ENCODE data around the gene ZNF530. TPM values are rescaled to one million over a fixed set of nuclear protein-coding genes. Genes with fewer than 3 reads are reported as not detected.

ZNF530 gene
- polyA plus RNA-seq, 12 donors: 3.0 to 4.4 (median 3.6) TPM; not detected in 2

- no peak for DNase-seq
Measured at GRCh38 chr19:57611113-57611512, 11.4 kb downstream of the ZNF530 start.

DNA sequence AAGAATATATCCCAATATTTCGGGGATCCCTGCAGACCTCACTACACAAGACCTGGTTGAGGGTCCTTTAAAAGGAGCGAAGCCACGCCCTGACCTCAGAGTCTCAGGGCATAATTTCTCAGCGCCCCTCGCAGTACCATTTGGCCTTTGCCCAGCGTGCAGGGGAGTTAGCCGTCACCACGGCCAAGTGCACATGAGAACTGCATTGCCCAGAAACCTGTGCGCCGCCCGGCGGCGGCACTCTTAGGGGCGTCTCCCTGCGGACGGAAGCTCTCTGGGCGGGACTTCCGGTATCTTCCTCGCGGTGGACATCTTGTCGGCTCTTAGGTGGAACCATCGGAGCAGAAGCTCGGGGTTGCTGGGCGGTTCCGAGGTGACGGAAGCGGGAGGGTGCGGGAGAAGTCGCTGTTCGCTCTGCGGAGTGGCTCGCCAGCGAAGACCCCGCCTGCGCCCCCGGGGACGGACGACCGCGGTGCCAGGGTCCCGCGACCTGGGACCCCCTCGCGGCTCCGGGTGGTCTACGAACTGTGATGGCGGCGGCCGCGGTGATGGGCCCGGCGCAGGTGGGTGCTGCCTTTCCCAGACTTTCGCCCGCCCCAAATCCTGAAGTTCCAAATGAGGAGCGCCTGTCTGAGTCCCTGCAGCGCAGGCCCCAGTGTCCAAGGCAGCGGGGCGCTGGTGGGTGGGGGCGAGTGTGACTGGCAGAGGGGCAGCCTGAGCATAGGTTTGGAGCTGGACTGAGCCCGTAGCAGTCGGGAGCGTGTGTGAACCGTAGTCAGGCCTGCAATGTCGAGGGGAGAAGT is 14.5 kb downstream of the ZNF530 start, which contains the start of gene ZNF134:
Gene ZNF134, plus strand, starts transcription at position 302 of the 803 bp plus-strand sequence. CDS start 5,227 bp downstream, outside the sequence.
- DNase-seq: peak; percentile 94

- DNase-seq: no peak
Measured at GRCh38 chr19:57615346-57615745, 15.7 kb downstream of the ZNF530 start.

GRCh38 chr19:57620673-57621348 is 21.1 kb downstream of the ZNF530 start:
- no peak for DNase-seq

DNA sequence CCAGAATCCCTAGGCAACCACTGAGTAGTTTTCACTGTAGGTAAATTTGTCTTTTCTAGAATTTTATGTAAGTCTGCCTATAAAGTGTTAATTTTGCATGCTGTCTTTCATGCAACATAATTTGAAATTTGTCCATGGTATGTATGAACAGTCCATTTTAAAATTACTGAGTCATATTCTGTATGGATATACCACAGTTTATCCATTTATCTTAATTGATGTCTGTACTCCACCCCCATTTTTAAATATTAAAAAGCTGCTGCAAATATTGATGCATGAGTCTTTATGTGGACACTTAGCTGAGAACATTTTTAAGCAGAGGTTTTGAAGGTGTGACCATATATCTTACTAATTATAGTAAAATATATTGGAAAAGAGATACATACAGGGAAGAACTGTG is 23.4 kb downstream of the ZNF530 start:
- DNase-seq: no peak

DNA sequence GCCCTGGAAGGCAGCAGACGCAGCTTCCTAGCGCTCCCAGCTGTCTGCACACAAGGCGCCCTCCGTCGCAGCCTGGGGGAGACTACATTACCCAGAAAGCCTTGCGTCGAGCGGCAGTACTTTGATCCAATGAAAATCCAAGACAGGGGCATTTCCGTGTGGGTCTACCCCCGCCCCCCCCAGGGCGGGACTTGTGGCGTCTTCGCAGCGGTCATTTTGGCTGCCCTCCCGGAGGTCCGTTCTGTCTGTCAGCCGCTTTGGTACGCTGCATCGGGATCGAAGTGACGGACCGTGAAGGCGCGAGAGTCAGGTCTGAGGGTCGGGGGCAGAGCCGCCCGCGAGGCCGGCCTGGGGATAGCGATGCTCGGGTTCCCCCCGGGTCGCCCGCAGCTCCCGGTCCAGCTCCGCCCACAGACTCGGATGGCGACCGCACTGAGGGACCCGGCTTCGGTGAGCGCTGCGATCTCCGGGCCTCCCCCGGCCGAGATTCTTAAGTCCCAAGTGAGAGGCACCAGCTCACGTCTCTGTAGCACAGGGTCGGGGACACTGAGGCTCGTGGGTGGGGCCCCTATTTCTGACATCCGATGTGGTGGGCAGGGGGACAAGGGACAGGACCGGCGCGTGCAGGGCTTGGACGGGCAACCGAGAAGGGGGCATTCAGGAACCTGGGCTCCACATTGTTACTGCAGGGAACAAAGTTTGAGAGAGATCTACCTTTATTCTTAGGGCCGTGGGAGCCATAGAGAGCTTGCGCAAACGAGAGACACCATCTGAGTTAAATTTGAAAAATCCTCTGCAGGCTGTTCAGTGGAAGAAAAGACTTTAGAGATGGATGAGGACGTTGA is 33.5 kb downstream of the ZNF530 start, which contains the start of gene ZNF211:
Gene ZNF211, plus strand, starts transcription at position 182 of the 845 bp plus-strand sequence. Its CDS starts 179 bp downstream, at position 361.
- DNase-seq: peak; percentile 97

- no peak for DNase-seq
Measured at GRCh38 chr19:57633832-57634131, 34.1 kb downstream of the ZNF530 start.

DNA sequence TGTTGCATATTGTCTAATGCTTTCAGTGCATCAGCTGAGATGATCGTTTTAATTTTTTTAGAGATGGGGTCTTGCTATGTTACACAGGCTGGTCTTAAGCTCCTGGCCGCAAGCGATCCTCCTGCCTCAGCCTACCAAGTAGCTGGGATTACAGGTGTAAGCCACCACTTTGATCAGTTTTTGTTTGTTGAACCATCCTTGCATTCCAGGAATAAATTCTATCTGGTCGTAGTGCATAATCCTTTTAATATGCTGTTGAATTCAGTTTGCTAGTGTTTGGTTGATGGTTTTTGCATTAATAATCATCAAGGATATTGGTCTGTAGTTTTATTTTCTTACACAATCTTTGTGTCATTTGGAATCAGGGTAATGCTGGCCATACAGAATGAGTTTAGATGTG is 37.7 kb downstream of the ZNF530 start:
- no peak for DNase-seq

GRCh38 chr19:57641715-57642234 is 42.1 kb downstream of the ZNF530 start:
- DNase-seq: no peak

DNA sequence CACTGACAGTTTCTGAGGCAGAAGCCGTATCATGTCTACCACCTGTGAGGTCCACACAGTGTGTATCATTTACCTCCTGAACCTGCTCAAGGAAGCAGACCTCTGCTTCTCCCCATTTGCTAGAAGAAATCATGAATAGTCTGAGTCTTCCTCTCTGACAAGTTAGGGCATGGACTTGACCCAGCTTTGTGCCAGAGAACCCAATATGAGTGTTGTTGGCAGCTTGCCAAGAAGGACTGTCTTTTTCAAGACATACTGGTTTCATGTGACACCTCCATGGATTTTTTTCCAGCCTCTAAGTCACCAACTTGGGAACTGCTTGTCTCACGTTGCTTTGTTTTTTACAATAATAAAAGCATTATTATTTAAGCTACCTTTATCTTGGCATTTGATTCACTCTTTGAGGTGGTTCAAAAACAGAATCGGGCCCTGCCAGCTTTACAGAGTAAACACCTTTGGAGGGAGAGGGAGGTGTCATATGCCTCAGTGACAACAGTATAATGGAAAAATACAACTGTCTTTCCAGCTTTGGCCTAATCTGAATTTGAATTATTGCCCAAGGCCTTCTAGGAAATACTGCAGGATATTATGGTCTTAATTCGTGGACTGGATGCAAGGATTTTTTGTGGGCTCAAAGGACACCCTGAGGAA is 42.8 kb downstream of the ZNF530 start:
- no peak for DNase-seq

DNA sequence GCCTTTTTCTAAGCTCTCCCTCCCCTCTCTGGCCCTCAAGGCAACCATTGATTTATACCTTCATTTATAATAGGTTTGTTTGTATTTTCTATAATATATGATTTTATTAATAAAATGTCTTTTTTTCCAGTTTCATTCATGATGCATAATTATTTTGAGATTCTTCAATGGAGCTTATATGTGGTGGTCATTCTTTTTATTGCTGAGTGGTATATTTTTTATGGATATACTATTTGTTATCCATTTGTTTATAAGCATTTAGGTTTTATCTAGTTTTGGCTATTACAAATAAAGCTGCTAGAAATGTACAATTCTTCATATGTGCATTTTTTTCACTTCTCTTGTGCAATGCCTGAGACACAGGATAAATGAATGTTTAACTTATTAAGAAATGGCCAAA is 44.0 kb downstream of the ZNF530 start:
- DNase-seq: no peak

DNA sequence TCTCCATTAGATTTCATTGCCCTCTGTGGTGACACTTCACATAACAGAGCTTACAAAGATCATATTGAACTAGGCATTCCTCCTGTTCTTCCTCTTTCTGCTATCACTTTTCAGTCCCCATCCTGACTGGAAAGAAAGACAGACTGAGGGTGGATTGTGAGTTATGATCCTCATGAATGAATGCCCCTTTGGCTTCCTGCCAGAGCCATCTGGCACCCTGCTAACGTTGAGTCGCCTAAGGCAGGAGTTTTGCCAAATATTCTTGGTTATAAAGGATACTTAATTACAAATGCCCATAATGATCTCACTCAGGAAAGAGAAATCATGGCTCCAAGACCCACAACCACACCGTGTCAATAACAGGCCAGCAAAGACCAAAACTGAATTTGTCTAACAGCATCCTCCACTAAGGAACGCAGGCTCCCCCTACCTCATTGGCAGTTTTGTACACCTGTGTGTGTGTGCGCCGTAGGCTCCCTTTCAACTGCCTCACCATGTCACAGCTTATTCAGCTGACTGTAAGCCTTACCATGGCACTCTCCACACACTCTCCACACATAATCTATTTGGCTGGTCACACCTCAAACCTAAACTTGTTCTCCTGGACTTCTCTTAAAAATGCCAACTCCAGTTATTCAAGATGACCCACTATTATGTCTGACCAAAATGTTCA is 48.8 kb downstream of the ZNF530 start:
- no peak for DNase-seq

GRCh38 chr19:57651654-57651996 is 51.9 kb downstream of the ZNF530 start:
- no peak for DNase-seq

DNA sequence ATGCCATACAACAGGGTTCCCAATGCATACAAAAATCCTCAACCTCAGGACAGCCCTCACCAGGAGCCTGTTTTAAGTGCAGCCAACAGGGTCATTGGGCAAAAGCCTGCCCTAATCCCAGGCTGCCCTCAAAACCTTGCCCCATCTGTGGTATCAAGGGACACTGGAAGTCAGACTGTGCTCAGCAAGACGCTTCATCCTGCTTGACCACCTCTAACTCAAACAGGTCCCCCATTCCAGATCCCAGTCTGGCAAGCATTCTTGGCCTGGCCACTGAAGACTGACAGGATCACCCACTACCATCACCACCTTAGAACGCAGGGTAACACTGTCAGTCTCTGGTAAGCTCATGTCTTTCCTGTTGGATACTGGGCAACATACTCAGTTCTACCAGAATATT is 54.0 kb downstream of the ZNF530 start:
- no peak for DNase-seq

DNA sequence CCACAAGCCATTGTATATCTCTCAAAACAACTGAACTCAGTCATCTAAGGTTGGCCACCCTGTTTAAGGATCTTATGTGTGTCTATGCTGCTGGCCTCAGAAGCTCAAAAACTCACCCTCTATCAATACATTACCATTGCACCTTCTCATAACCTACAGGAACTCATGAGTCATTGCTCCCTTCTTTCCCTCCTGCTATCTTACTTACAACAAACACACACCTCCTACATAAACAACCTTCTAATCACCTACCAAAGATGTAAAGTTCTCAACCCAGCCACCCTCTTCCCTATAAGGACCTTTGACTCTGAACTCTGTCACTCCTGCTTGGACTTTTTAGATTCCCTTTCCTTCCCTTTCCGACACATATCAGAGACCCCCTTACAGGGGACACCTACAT is 55.8 kb downstream of the ZNF530 start:
- no peak for DNase-seq

DNA sequence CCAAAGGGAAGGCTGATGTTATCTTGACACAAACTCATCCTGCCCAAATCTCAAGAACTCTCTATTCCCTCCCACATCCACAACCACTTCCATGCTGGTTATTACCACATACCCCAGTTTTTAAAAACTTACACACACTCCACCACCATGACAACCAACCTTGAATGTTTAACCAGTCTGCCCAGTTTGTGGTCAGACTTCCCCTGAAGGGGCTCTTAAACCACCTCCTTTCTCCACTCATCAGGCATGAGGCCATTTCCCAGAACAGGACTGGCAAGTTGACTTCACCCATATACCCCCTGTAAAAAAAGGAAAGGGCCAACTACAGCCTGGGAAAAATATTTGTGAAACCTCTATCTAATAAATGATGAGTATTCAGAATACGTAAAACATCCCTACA is 56.7 kb downstream of the ZNF530 start:
- DNase-seq: no peak

Other genes with a start within 250 kb of the ZNF530 start
- gene ZNF304, start 248.6 kb upstream of the ZNF530 start, polyA plus RNA-seq (ENCODE audit: insufficient read length in 12 of 12): 10 to 100 TPM in 7 of 12 donors, 1 to 10 TPM in 4, not detected in 1; 8.9 to 12.5 (median 10.2) TPM
- 10 to 100 TPM in 10 of 12 donors, not detected in 2; 12.0 to 18.6 (median 15.0) TPM for gene TRAPPC2B, start 236.3 kb upstream of the ZNF530 start, polyA plus RNA-seq (ENCODE audit: insufficient read length in 12 of 12)
- 1 to 10 TPM in 10 of 12 donors, not detected in 2; 2.2 to 6.1 (median 3.6) TPM for gene ZNF547, start 236.3 kb upstream of the ZNF530 start, polyA plus RNA-seq (ENCODE audit: insufficient read length in 12 of 12)
- gene ZNF548, start 210.0 kb upstream of the ZNF530 start, polyA plus RNA-seq (ENCODE audit: insufficient read length in 12 of 12): 10 to 100 TPM in 11 of 12 donors, not detected in 1; 12.6 to 46.8 (median 20.3) TPM
- 10 to 100 TPM in 3 of 12 donors, 1 to 10 TPM in 8, not detected in 1; 6.3 to 16.4 (median 8.4) TPM for gene ZNF17, start 188.7 kb upstream of the ZNF530 start, polyA plus RNA-seq (ENCODE audit: insufficient read length in 12 of 12)
- gene ZNF749, start 164.6 kb upstream of the ZNF530 start, polyA plus RNA-seq (ENCODE audit: insufficient read length in 12 of 12): 1 to 10 TPM in 11 of 12 donors, not detected in 1; 3.4 to 9.7 (median 7.6) TPM
- 1 to 10 TPM in 8 of 12 donors, under 1 TPM in 2, not detected in 2; 0.90 to 4.0 (median 1.6) TPM for gene VN1R1, start 142.7 kb upstream of the ZNF530 start, polyA plus RNA-seq (ENCODE audit: insufficient read length in 12 of 12)
- 10 to 100 TPM in 8 of 12 donors, 1 to 10 TPM in 2, not detected in 2; 9.2 to 17.3 (median 11.2) TPM for gene ZNF772, start 122.3 kb upstream of the ZNF530 start, polyA plus RNA-seq (ENCODE audit: insufficient read length in 12 of 12)
- gene ZNF419, start 112.1 kb upstream of the ZNF530 start, polyA plus RNA-seq (ENCODE audit: insufficient read length in 12 of 12): 10 to 100 TPM in 7 of 12 donors, 1 to 10 TPM in 4, not detected in 1; 8.0 to 13.4 (median 10.2) TPM
- 10 to 100 TPM in 1 of 12 donors, 1 to 10 TPM in 10, not detected in 1; 6.4 to 16.4 (median 7.6) TPM for gene ZNF773, start 99.9 kb upstream of the ZNF530 start, polyA plus RNA-seq (ENCODE audit: insufficient read length in 12 of 12)
- gene ZNF549, start 72.5 kb upstream of the ZNF530 start, polyA plus RNA-seq (ENCODE audit: insufficient read length in 12 of 12): 10 to 100 TPM in 2 of 12 donors, 1 to 10 TPM in 9, not detected in 1; 6.0 to 11.0 (median 7.4) TPM
- 10 to 100 TPM in 10 of 12 donors, 1 to 10 TPM in 1, not detected in 1; 6.1 to 14.4 (median 12.3) TPM for gene ZNF550, start 40.0 kb upstream of the ZNF530 start, polyA plus RNA-seq (ENCODE audit: insufficient read length in 12 of 12)
- gene ZNF416, start 21.0 kb upstream of the ZNF530 start, polyA plus RNA-seq (ENCODE audit: insufficient read length in 12 of 12): 1 to 10 TPM in 10 of 12 donors, not detected in 2; 4.8 to 6.8 (median 5.4) TPM
- 1 to 10 TPM in 11 of 12 donors, not detected in 1; 3.3 to 8.8 (median 6.7) TPM for gene ZIK1, start 15.7 kb upstream of the ZNF530 start, polyA plus RNA-seq (ENCODE audit: insufficient read length in 12 of 12)
- 10 to 100 TPM in 11 of 12 donors, not detected in 1; 12.1 to 21.8 (median 14.2) TPM for gene ZNF134, start 14.4 kb downstream of the ZNF530 start, polyA plus RNA-seq (ENCODE audit: insufficient read length in 12 of 12)
- gene ZNF211, start 33.3 kb downstream of the ZNF530 start, polyA plus RNA-seq (ENCODE audit: insufficient read length in 12 of 12): 10 to 100 TPM in 11 of 12 donors, not detected in 1; 12.0 to 28.5 (median 16.9) TPM
- gene ZSCAN4, start 69.0 kb downstream of the ZNF530 start, polyA plus RNA-seq (ENCODE audit: insufficient read length in 12 of 12): under 1 TPM in 1 of 12 donors, not detected in 11; 0.30 TPM
- 1 to 10 TPM in 11 of 12 donors, not detected in 1; 4.7 to 9.6 (median 7.6) TPM for gene ZNF551, start 82.1 kb downstream of the ZNF530 start, polyA plus RNA-seq (ENCODE audit: insufficient read length in 12 of 12)
- 10 to 100 TPM in 9 of 12 donors, 1 to 10 TPM in 2, not detected in 1; 7.3 to 24.5 (median 12.6) TPM for gene ZNF154, start 109.3 kb downstream of the ZNF530 start, polyA plus RNA-seq (ENCODE audit: insufficient read length in 12 of 12)
- gene ZNF671, start 127.7 kb downstream of the ZNF530 start, polyA plus RNA-seq (ENCODE audit: insufficient read length in 12 of 12): 10 to 100 TPM in 4 of 12 donors, 1 to 10 TPM in 7, not detected in 1; 4.3 to 12.4 (median 9.3) TPM
- 10 to 100 TPM in 10 of 12 donors, 1 to 10 TPM in 1, not detected in 1; 6.2 to 21.1 (median 16.1) TPM for gene ZNF776, start 146.9 kb downstream of the ZNF530 start, polyA plus RNA-seq (ENCODE audit: insufficient read length in 12 of 12)
- 10 to 100 TPM in 10 of 12 donors, 1 to 10 TPM in 1, not detected in 1; 6.6 to 18.6 (median 12.9) TPM for gene ZNF586, start 169.8 kb downstream of the ZNF530 start, polyA plus RNA-seq (ENCODE audit: insufficient read length in 12 of 12)
- gene ZNF552, start 215.0 kb downstream of the ZNF530 start, polyA plus RNA-seq (ENCODE audit: insufficient read length in 12 of 12): 10 to 100 TPM in 1 of 12 donors, 1 to 10 TPM in 9, not detected in 2; 2.1 to 12.9 (median 5.6) TPM
- 10 to 100 TPM in 1 of 12 donors, 1 to 10 TPM in 9, not detected in 2; 3.5 to 11.1 (median 6.0) TPM for gene ZNF587B, start 230.4 kb downstream of the ZNF530 start, polyA plus RNA-seq (ENCODE audit: insufficient read length in 12 of 12)
- gene ZNF587, start 250.0 kb downstream of the ZNF530 start, polyA plus RNA-seq (ENCODE audit: insufficient read length in 12 of 12): 10 to 100 TPM in 11 of 12 donors, not detected in 1; 11.3 to 32.1 (median 19.0) TPM